Rectal smooth muscle tissue (tissue), 1 donor: ENCODE results near the gene MYO16.
"Not testable (repeated sequence)": the region's sequence is repeated elsewhere in the genome, so short reads cannot be mapped to it uniquely, and the experiment has no call there.

Experiments used
- H3K27ac ChIP-seq: one replicate; pipeline ENCODE4 v1.7.0; 2013; ENCODE audit warnings: low read depth, low read length, inconsistent platforms
- H3K27me3 ChIP-seq: one replicate; pipeline ENCODE4 v1.7.0; 2013; ENCODE audit warnings: low read length; ENCODE audit not compliant: control insufficient read depth, insufficient read depth
- H3K36me3 ChIP-seq: one replicate; pipeline ENCODE4 v1.7.0; 2013; ENCODE audit warnings: low read length; ENCODE audit not compliant: control insufficient read depth, insufficient read depth
- H3K4me1 ChIP-seq: one replicate; pipeline ENCODE4 v1.7.0; 2013; ENCODE audit warnings: low read length; ENCODE audit not compliant: control insufficient read depth, insufficient read depth
- H3K4me3 ChIP-seq: one replicate; pipeline ENCODE4 v1.7.0; 2013; ENCODE audit warnings: low read length
- H3K9ac ChIP-seq: one replicate; pipeline ENCODE4 v1.7.0; 2013; ENCODE audit warnings: low read length

MYO16 gene

GRCh38 chr13:108895220-108895704 is 265.9 kb downstream of the MYO16 start:
- no peak overlapping the region for H3K27ac ChIP-seq
- H3K4me3 ChIP-seq = no peak overlapping the region
- no peaks in the 10 kb centered on the region for H3K4me1 ChIP-seq
- no peaks in the 10 kb centered on the region for H3K27me3 ChIP-seq
- no peaks in the 10 kb centered on the region for H3K36me3 ChIP-seq
- no peak overlapping the region for H3K9ac ChIP-seq

DNA sequence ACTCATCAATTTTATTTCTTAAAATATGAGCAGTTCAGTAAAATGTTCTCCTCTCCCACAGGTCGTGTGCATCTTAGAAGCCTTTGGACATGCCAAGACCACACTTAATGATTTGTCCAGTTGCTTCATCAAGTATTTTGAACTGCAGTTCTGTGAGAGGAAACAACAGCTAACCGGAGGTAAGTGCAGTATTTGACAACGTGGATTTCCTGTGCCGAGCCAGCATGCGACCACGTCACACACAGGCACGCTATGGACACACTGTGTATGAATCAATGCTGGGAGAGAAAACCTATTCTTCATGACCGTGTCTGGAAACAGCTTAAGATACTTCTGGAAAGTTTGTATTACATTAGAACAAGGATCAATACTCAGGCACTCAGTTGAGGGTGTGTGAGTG is 268.5 kb downstream of the MYO16 start:
- H3K27ac ChIP-seq = no peak overlapping the region
- H3K36me3 ChIP-seq = no peaks in the 10 kb centered on the region
- H3K9ac ChIP-seq = no peak overlapping the region
- H3K4me3 ChIP-seq = no peak overlapping the region
- H3K27me3 ChIP-seq = no peaks in the 10 kb centered on the region
- H3K4me1 ChIP-seq = no peaks in the 10 kb centered on the region

DNA sequence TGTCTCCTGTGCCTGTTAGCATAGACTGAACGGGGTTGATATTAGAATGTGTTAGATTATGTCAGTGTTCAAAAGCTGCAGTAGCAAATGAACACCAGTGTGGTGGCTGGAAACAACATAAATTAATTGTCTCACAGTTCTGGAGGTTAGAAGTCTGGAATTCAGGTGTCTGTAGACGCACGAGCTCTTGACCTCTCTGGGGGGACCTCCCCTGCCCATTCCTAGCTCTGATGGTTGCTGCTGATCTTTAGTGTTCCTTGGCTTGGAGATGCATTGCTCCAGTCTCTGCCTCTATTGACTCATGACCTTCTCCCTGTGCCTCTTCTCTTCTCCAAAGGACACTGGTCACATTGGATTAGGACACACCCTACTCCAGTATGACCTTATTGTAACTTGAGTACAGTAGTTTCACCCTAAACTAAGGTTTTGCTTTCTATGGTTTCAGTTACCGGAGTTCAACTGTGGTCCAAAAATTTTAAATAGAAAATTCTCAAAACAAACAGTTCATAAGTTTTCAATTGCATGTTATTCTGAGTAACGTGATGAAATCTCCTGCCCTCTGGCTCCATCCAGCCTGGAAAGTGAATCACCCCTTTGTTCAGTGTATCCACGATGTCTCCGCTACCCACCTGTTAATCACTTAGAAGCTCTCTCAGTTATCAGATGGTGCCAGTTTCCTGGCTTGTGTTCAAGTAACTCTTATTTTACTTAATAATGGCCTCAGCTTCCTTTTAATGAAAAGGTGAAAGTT is 273.2 kb downstream of the MYO16 start:
- Histone ChIP-seq H3K4me1 (no peaks in the 10 kb centered on the region), H3K27ac (no peak overlapping the region), H3K36me3 (no peaks in the 10 kb centered on the region), H3K4me3 (no peak overlapping the region), H3K9ac (no peak overlapping the region), H3K27me3 (no peaks in the 10 kb centered on the region)

- Histone ChIP-seq H3K27me3 (no peaks in the 10 kb centered on the region), H3K36me3 (no peaks in the 10 kb centered on the region), H3K9ac (no peak overlapping the region), H3K4me1 (no peaks in the 10 kb centered on the region), H3K4me3 (no peak overlapping the region), H3K27ac (no peak overlapping the region)
These were observed 274.2 kb downstream of the MYO16 start for GRCh38 chr13:108903613-108904012.

DNA sequence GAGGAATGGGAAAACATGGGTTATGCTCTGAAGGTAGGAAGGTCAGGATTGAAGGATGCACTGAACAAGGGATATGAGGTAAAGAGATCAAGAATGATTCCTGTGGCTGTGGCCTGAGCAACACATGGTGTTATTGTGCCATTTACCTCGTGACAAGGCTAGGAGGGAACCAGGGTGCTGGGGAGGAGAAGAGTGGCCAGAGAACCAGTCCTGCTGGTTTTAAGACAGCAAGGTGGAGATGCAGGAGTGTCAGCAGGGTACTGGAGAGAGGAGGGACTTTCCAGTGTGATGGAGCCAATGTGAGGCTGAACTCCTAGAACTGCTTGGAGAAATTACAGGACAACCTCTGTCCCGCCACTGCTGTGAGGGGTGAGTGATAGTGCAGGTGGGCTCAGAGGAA is 282.4 kb downstream of the MYO16 start:
- no peaks in the 10 kb centered on the region for H3K27me3 ChIP-seq
- peaks cover 16% of the 10 kb centered on the region for H3K4me1 ChIP-seq
- H3K36me3 ChIP-seq = no peaks in the 10 kb centered on the region
- H3K27ac ChIP-seq = no peak overlapping the region
- H3K4me3 ChIP-seq = no peak overlapping the region
- H3K9ac ChIP-seq = no peak overlapping the region

GRCh38 chr13:108913731-108914130 is 284.3 kb downstream of the MYO16 start:
- not testable (repeated sequence) for H3K27me3 ChIP-seq, H3K4me3 ChIP-seq, H3K9ac ChIP-seq, H3K36me3 ChIP-seq, H3K27ac ChIP-seq
- peaks cover 16% of the 10 kb centered on the region for H3K4me1 ChIP-seq

GRCh38 chr13:108915095-108915633 is 285.8 kb downstream of the MYO16 start:
- no peak overlapping the region for H3K4me3 ChIP-seq
- H3K9ac ChIP-seq = no peak overlapping the region
- H3K27ac ChIP-seq = peak overlapping the region; percentile 84
- H3K36me3 ChIP-seq = no peaks in the 10 kb centered on the region
- no peaks in the 10 kb centered on the region for H3K27me3 ChIP-seq
- H3K4me1 ChIP-seq = peaks cover 21% of the 10 kb centered on the region

DNA sequence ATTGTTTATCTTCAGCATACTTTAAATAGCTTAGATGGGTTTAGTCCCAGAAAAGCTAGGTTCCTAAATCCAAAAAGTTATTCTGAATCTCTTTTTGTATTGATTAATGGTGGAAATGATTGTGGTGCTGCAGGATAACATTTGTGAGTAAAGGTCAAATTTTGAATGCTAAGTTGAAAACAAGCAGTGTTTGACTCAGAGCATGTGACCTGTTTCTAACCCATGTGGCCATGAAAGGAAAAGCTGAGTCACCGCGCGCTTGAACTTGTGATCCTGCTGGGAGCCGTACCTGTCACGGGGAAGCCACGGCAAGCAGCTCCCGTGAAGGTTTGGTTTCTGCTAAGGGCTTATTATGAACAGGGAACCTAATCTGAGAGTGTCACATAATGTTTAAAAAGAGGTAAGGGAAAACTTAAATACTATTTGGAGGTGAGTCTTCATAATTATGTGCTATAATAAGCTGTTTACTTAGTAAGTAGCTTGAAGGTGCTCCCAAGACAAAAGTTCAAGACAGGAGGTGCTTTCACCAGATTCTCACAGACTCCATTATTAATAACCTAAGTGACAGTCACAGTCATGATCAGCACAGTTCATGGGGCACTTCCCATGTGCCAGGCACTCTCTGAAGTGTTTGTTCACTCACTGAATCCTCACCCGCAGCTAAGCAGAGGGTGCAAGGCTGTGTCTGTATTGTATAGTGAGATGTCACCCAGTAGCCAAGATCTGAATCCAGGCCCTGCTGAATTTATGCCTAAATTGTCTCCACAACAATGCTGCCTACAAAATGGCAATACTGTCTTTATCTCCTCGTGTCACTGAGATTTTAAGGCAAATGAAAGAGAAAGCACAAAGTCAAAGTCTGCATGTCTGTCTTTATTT is 286.5 kb downstream of the MYO16 start:
- H3K9ac ChIP-seq = peak overlapping the region; percentile 10
- H3K27ac ChIP-seq = peak overlapping the region; percentile 84
- no peaks in the 10 kb centered on the region for H3K27me3 ChIP-seq
- H3K36me3 ChIP-seq = no peaks in the 10 kb centered on the region
- no peak overlapping the region for H3K4me3 ChIP-seq
- peaks cover 21% of the 10 kb centered on the region for H3K4me1 ChIP-seq

- Histone ChIP-seq H3K27ac (no peak overlapping the region), H3K9ac (no peak overlapping the region), H3K4me3 (no peak overlapping the region), H3K4me1 (peaks cover 21% of the 10 kb centered on the region), H3K36me3 (no peaks in the 10 kb centered on the region), H3K27me3 (no peaks in the 10 kb centered on the region)
These were observed 288.2 kb downstream of the MYO16 start for GRCh38 chr13:108917581-108917980.

DNA sequence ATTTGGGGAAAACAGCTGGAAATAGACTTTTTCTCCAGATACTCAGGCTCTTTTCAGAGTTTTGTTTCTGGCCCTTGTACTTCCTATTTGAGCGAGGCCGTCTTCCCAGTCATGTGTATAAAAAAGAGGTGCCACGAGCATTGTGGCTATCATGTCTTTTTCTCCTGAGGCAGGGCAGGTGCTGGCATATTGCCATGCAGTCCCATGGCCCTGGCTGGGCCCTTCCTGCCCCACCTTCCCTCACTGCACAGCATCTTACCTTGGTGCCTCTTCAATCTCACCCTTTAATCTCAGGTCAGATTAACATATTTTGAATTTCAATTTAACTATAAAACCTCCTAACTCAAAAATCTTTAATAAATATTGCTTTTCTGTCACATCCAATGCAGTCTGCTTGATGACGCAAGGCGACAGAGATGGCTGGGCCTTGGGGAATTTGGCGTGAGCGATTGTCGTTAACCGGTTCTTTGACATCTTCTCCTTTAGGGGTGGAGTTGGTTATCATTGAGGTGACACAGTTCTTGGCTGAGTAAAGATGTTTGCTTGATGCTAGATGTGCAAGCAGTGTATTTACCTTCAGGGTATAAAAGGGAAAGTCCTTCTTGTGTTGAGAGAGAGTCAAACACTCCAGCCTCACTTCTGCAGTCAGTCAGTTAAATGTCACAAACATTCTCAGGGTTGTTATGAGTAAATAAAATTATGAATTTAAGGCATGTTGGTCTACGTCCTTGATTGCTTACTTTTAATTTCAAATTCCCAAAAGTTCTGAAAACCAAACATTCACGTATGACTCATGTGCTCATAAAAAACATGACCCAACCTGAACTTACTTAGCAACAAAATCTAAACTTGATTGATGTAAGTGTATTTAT is 289.9 kb downstream of the MYO16 start:
- H3K27me3 ChIP-seq = no peaks in the 10 kb centered on the region
- H3K36me3 ChIP-seq = no peaks in the 10 kb centered on the region
- H3K27ac ChIP-seq = no peak overlapping the region
- no peak overlapping the region for H3K4me3 ChIP-seq
- no peak overlapping the region for H3K9ac ChIP-seq
- H3K4me1 ChIP-seq = peaks cover 21% of the 10 kb centered on the region

DNA sequence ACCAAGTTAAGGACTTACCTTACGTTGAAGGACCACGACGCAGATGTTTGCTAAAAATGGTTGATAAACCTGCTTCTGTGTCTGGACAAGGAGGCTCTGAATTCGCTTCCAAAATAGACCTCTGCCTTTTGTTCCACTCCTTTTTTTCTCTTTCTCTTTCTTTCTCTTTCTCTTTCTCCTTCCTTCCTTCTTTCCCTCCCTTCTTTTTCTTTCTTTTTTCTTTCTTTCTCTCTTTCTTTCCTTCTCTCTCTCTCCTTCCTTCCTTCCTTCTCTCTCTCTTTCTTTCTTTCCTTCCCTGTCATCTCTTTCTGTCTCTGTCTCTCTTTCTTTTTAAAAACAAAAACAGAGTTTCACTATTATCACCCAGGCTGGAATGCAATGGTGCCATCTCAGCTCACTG is 290.7 kb downstream of the MYO16 start:
- Histone ChIP-seq H3K4me1 (peaks cover 14% of the 10 kb centered on the region), H3K9ac (no peak overlapping the region), H3K27ac (no peak overlapping the region), H3K4me3 (no peak overlapping the region), H3K36me3 (no peaks in the 10 kb centered on the region), H3K27me3 (no peaks in the 10 kb centered on the region)

- no peak overlapping the region for H3K27ac ChIP-seq
- H3K4me3 ChIP-seq = no peak overlapping the region
- no peak overlapping the region for H3K9ac ChIP-seq
- H3K4me1 ChIP-seq = peaks cover 6% of the 10 kb centered on the region
- H3K36me3 ChIP-seq = no peaks in the 10 kb centered on the region
- H3K27me3 ChIP-seq = no peaks in the 10 kb centered on the region
These were observed 291.8 kb downstream of the MYO16 start for GRCh38 chr13:108921238-108921637.
